ENCODE results near the gene NES.

Gene NES

GRCh38 chr1:156662800-156663055 lies 14.5 kb downstream of the NES start:
- no peak for DNase-seq

DNA sequence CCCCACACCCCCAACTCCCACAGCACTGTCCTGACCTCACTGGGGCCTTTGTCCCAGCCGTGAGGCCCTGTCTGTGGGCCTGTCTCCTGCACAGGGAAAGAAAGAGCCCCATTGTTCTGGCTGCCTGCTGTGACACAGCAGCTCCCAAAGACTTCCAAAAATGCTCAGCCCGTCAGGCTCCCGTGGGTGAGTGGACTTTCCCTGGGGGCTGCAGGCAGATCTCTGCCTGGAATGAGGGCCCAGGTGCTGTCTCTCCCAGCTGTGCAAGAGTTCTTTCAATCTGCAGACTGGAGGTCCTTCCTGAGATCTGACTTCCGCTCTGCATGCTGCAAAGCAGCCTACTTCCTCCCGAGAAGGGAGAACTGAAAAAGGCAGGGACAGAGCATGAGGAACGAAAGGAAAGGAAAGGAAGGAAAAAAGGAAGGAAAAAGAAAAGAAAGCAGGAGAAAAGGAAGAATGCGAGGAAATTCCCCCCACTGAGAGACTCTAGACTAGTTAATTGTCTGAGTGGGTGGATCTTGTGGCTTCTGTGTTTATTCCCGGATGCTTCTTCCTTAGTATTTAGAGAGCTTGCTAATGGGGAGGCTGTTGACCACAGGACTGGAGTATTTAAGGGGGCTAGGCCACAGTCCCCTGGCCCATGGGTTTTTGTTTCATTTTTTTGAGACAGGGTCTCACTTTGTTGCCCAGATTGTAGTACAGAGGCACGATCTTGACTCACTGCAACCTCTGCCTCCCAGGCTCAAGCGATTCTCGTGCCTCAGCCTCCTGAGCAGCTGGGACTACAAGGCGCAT lies 15.0 kb downstream of the NES start:
- DNase-seq, result no peak

DNA sequence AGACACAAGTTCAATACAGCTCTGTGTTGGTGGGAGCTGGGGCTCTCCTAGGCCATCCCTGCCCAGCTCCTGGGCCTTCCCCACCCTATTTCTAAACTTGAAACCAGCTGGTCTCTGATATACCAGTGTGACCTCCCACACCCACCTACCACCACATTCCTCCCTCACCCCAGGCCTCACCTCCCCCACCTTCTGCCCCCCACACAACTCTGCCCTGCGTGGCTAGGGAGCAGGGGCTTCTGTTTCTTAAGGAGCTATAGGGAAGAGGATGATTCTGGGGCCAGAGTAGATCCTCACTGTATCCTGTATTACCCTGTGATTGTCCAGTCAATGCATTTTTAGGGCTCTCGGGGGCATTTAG lies 16.5 kb downstream of the NES start:
- no peak for DNase-seq

- DNase-seq, result peak; percentile 78
Measured at GRCh38 chr1:156659988-156660751, 17.0 kb downstream of the NES start.

DNA sequence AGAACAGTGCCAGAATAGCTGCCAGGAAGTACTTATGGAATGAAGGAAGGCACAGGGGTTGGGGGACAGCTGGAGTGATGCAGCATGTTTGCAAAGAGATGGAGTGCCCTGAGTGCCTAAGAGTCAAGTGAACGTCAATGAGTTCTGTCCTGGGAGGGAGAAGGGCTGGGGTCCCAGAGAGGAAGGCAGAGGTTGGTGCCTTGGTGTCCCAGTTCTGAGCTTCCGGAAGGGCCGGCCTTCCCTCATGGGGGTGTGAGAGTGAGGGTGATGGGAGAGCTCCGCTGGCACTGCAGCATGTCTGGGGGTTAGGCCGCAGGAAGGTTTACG lies 17.6 kb downstream of the NES start:
- no peak for DNase-seq

- DNase-seq, result no peak
Measured at GRCh38 chr1:156658945-156659574, 18.1 kb downstream of the NES start.

- DNase-seq, result no peak
Measured at GRCh38 chr1:156658496-156658895, 18.7 kb downstream of the NES start.

DNA sequence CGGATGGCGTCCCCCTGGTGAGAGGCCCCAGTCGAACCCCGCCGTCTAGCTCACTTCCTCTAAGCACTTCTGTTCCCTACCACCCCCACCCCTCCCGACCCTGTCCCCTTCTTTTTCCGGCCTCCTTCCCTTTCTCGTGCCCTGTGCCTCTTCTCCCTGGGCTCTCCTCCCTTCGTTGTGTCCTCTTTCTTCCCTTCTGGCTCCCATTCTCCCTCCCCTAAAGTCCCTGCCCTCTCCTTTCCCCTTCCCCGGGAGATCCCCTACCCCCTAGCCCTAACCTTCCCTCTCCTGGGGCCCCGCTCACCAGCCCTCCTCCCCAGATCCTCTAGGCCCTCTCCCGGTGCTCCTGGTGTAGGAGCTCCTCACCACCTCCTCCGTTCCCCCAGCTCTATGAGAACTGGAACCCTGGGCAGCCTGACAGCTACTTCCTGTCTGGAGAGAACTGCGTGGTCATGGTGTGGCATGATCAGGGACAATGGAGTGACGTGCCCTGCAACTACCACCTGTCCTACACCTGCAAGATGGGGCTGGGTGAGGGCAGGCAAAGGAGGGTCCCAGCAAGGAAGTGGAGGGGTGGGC lies 19.4 kb downstream of the NES start:
- DNase-seq, result no peak

DNA sequence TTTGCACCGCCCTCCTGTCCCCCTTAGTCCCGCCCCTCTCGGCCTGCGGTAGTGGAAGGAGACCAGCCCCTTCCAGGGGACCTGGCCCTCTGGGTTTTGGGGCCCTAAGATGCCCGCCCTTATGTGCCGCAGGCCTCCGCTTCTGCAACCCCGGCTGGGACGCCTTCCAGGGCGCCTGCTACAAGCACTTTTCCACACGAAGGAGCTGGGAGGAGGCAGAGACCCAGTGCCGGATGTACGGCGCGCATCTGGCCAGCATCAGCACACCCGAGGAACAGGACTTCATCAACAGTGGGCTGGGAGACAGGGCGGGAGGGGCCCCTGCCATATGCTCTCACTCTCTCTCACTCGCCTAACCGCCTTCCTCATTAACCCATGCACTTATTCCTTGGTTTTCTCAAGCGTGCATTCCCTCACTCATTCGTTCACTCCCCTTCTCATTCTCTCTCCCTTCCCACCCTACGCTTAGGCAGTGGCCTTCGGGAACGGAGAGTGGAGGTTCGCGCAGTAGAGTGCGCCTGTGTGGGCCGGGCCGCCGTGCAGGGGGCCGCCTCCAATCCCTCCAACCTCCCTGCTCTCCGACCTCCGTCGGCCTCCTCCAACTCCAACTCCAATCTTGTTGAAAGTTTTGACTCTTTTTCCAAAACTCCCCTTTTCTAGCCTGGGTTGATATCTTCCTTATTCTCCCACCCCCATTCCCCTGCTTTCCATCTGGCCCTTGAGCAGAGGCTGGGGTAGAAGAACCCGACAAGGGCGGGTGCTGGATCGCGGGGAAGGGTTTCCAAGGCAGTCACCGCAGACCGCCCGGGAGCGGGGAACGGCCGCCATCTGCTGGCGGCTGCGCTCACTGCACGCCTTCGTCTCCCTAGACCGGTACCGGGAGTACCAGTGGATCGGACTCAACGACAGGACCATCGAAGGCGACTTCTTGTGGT lies 20.1 kb downstream of the NES start:
- DNase-seq, result peak; percentile 57

GRCh38 chr1:156655904-156656516 lies 21.2 kb downstream of the NES start:
- DNase-seq, result no peak

DNA sequence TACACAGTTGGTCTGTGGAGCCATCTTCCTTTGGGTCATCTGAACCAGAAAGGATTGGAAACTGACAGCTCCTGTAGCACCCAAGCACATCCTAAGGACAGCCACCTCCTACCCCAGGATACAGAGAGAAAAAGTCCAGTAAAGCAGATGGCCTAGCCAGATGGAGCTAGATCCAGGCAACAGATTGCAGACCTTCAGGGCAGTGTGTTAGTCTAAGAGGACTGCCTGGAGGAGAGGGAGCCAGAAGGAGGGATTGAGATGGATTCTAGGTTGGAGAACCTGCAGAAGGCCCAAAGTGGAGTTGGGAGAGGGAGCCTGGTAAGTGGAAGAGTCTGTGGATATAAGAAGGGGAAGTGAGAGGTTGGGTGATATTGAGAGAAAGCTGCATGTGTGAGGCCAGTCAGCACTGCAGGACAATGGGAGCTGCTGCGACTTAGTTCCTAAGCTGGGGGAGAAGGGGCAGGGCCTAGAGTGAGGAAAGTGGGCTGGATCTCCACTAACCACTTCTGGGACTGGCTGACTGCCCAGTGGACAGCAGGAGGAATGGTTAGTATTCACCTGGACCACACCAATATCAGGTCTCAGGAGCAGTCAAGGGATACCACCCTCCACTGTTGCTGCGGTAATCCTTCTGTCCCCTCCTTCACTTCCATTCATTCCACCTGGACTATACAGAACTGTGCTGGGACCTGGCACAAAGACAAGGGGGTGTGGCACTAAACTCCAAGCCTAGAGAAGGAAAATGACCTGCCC lies 21.9 kb downstream of the NES start:
- DNase-seq, result no peak

DNA sequence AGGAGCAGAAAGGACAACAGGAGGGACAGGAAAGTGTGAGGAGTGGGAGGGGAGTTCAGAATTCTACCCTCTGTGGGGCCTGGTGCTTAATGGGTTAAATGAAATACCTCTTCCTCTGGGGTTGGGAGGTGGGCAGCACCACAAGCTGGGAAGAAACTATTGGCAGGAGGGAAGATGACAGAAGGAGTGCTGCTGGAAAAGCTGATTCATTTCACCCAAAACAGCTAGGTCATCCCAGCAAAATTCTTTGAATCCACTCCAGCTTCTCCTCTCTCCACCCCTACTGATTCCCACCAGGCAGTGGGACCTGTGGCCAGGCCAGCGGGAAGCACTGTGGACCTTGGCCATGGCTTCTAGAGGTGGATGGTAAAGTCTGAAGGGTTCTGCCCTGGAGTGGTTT lies 22.5 kb downstream of the NES start:
- no peak for DNase-seq

DNA sequence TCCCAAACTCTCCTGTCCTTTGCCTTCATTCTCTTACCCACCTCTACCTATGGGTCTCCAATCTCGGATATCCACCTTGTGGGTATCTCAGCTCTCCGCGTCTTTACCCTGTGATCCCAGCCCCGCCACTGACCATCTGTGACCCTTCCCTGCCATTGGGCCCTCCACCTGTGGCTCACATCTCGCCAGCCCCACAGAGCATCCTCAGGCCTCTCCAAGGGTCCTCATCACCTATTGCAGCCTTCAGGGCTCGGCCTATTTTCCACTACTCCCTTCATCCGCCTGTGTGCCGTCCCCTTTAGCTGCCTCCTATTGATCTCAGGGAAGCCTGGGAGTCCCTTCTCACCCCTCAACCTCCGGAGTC lies 24.2 kb downstream of the NES start:
- no peak for DNase-seq

GRCh38 chr1:156652131-156652991 lies 24.8 kb downstream of the NES start:
- DNase-seq, result no peak

GRCh38 chr1:156648951-156649350 lies 28.3 kb downstream of the NES start:
- no peak for DNase-seq

GRCh38 chr1:156648496-156648895 lies 28.7 kb downstream of the NES start:
- no peak for DNase-seq

GRCh38 chr1:156647351-156647750 lies 29.9 kb downstream of the NES start:
- no peak for DNase-seq

DNA sequence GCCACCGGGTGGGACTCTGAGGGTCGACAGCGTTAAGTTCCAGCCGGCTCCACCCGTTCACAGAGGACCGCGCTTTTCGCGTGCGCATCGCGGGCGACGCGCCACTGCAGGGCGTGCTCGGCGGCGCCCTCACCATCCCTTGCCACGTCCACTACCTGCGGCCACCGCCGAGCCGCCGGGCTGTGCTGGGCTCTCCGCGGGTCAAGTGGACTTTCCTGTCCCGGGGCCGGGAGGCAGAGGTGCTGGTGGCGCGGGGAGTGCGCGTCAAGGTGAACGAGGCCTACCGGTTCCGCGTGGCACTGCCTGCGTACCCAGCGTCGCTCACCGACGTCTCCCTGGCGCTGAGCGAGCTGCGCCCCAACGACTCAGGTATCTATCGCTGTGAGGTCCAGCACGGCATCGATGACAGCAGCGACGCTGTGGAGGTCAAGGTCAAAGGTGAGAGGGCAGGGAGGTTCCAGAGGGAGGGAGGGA lies 30.4 kb downstream of the NES start:
- no peak for DNase-seq

- DNase-seq, result no peak
Measured at GRCh38 chr1:156645666-156646065, 31.5 kb downstream of the NES start.

DNA sequence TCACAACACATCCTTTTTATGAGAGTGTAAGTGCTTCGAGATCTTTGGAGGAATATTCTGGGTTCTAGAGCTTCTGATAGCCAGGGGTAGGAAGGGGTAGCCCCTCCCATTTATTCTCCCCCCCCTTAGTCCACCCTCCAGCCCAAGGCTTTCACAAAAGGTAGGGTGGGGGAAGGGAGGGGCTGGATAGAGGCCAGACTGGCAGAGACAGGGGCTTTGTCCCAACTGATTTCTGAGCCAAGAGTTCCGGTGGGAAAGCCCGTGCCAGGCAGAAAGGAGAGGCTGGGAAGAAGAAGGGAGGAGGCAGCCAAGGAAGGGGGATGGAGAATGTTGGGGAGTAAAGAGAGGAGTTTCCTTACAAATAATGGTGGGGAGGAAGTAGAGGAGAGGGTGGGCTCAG lies 32.2 kb downstream of the NES start:
- DNase-seq, result no peak

- DNase-seq, result no peak
Measured at GRCh38 chr1:156644640-156645039, 32.6 kb downstream of the NES start.
